Sigmoid colon (tissue), 3 donors: ENCODE data around the gene INF2.

Experiments used
- POLR2A ChIP-seq, 2 donors: fragments of 450-650 bp; IDR thresholded peaks; one replicate each; pipeline ENCODE4 v1.6.1; 2016; ENCODE audit warnings: antibody characterized with exemption in 2 of 2, mild to moderate bottlenecking in 2 of 2, moderate library complexity in 2 of 2
- TF ChIP-seq, protein P1 (sequence below), 4 experiments: fragments of 450-650 bp in 3 of 4; fragments of 200-600 bp in 1 of 4; IDR thresholded peaks; one replicate each; pipeline ENCODE4 v1.5.1; 2016 to 2019; ENCODE audit warnings: antibody characterized with exemption in 4 of 4, mild to moderate bottlenecking in 3 of 4, moderate library complexity in 2 of 4

DNA sequence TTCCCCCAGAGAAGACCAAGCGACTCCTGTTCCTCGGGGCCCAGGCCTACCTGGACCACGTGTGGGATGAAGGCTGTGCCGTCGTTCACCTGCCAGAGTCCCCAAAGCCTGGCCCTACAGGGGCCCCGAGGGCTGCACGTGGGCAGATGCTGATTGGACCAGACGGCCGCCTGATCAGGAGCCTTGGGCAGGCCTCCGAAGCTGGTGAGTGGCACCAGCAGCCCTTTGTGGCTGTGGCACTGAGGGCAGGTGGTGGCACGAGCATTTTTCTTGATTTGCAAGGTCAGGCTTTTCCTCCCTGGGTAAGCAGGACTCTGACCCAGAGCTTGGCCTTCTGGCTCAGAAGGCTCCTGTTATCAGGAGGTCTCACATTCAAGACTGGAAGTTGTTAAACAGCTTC, 66.2 kb downstream of the INF2 start:
- TF ChIP-seq, protein P1, sequence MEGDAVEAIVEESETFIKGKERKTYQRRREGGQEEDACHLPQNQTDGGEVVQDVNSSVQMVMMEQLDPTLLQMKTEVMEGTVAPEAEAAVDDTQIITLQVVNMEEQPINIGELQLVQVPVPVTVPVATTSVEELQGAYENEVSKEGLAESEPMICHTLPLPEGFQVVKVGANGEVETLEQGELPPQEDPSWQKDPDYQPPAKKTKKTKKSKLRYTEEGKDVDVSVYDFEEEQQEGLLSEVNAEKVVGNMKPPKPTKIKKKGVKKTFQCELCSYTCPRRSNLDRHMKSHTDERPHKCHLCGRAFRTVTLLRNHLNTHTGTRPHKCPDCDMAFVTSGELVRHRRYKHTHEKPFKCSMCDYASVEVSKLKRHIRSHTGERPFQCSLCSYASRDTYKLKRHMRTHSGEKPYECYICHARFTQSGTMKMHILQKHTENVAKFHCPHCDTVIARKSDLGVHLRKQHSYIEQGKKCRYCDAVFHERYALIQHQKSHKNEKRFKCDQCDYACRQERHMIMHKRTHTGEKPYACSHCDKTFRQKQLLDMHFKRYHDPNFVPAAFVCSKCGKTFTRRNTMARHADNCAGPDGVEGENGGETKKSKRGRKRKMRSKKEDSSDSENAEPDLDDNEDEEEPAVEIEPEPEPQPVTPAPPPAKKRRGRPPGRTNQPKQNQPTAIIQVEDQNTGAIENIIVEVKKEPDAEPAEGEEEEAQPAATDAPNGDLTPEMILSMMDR (IDR thresholded peaks at IDR 0.05) = no peak
- no peak for TF ChIP-seq POLR2A (IDR thresholded peaks at IDR 0.05)
